GM12873 (cell line): ENCODE results near the gene CGNL1.

ENCODE experiments used
- CTCF ChIP-seq: IDR thresholded peaks from 2 replicates; pipeline ENCODE4 v1.5.1; 2012; ENCODE audit warnings: low read depth, mild to moderate bottlenecking, moderate library complexity, low read length, control low read depth; ENCODE audit not compliant: insufficient read depth; ENCODE audit errors: missing control alignments

The CGNL1 gene

GRCh38 chr15:57547243-57547755, 171.0 kb downstream of the CGNL1 start:
- TF ChIP-seq CTCF: no peak

GRCh38 chr15:57548351-57548750, 172.0 kb downstream of the CGNL1 start:
- no peak for TF ChIP-seq CTCF

- no peak for TF ChIP-seq CTCF
Measured at GRCh38 chr15:57548835-57549234, 172.5 kb downstream of the CGNL1 start.

- TF ChIP-seq CTCF: no peak
Measured at GRCh38 chr15:57549935-57550334, 173.6 kb downstream of the CGNL1 start.

GRCh38 chr15:57550640-57551039, 174.3 kb downstream of the CGNL1 start:
- no peak for TF ChIP-seq CTCF

- no peak for TF ChIP-seq CTCF
Measured at GRCh38 chr15:57551715-57552677, 175.7 kb downstream of the CGNL1 start.

GRCh38 chr15:57552678-57553334, 176.5 kb downstream of the CGNL1 start:
- no peak for TF ChIP-seq CTCF
